HG02938 (cell line): Measurements from ENCODE around the gene TTC4.

Source experiments
- ATAC-seq: cut with Tn5 transposase; IDR thresholded peaks from one replicate; pipeline ENCODE4 v1.9.1; 2021; ENCODE audit warnings: mild to moderate bottlenecking, moderate library complexity; ENCODE audit not compliant: unreplicated experiment

TTC4 gene

GRCh38 chr1:54715493-54716298 lies at the start of gene TTC4:
Gene TTC4, plus strand, starts transcription at chr1:54715861. Its CDS starts 48 bp downstream, at chr1:54715909.
- peak; percentile 89 for ATAC-seq

GRCh38 chr1:54666333-54666732 lies 49.3 kb upstream of the TTC4 start:
- no peak for ATAC-seq

DNA sequence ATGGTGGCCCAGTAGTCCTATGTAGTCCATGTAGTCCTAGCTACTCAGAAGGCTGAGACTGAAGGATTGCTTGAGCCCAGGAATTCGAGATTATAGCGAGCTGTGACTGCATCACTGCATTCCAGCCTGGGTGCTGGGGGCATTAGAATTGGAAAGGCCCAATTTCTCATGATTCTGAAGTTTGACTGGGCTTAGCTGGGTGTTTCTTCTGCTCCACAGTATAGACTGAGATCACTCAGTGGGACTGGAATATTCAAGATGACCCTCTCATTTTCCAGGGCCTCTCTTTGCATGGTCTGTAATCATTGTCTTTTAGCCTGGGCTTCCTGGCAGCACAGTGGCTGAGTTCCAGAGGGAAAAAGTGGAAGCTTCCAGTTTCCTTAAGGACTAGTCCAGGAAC lies 47.9 kb upstream of the TTC4 start:
- no peak for ATAC-seq

GRCh38 chr1:54668567-54668966 lies 47.1 kb upstream of the TTC4 start:
- no peak for ATAC-seq

DNA sequence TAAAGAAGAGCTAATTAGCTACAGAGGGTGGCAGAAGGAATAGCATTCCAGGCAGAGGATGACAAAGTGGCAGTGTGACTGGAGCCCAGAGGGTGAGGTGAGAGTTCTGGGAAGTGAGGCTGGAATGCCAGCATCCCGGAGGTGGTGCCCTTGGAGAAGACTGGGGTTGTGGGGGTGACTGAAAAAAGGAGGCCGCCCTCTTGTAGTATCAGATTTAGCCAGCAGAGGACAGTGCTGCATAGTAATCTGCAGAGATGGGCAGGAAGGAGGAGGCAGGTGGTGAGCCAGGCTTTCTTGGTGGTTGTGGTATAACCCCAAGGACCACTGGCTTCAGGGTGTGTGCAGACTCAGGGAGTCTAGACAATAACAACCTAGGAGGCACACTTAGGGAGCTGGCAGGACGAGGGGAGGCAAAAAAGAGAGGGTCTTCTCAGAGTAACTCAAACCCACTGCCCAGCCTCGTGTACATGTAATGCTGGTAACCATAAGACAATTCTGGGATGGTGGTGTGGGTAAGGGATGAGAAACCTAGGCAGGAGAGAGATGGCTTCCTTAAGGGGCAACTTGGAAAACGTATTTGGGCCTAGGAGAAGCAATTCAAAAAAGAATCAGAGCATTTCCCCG lies 43.6 kb upstream of the TTC4 start:
- ATAC-seq: peak; percentile 84

GRCh38 chr1:54678776-54679643 lies 36.7 kb upstream of the TTC4 start:
- ATAC-seq: no peak

DNA sequence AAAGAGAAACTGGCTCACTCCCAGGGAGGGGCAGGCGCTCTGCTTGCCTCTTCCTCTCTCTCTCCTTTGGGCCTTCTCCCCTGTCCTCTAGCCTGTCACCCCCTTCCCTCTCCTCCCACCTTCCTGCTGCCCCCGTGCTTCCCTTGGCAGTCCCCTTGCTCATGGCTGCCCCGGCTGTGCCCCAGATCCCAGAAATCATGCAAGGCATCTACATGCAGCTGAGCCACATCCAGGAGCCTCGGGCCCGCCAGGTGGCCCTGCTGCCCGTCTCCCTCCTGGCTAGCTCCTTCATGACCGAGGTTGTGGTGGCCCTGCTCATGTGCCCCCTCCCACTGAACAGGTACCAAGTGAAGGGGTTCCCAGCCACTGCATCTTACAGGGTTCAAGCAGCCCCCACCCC lies 36.0 kb upstream of the TTC4 start:
- no peak for ATAC-seq

DNA sequence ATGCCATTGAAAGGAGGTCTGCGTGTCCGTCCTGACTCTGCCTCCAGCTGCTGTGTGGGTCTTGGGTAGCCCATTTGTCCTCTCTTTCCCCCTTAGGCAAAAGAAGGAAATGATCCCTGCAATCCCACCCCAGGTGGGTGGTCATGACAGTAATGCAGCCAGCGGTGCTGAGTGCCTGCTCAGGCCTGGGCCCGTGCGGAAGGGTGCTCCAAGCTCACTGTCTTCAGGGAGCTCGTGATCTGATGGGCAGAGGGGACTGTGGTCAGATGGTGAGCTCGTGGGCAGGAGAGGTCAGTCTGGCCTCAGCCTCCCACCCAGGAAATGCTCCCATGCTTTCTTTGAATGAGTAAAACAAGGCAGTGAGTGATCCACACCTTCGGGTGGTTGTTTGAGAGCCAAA lies 35.3 kb upstream of the TTC4 start:
- no peak for ATAC-seq

GRCh38 chr1:54681358-54681757 lies 34.3 kb upstream of the TTC4 start:
- ATAC-seq: no peak

DNA sequence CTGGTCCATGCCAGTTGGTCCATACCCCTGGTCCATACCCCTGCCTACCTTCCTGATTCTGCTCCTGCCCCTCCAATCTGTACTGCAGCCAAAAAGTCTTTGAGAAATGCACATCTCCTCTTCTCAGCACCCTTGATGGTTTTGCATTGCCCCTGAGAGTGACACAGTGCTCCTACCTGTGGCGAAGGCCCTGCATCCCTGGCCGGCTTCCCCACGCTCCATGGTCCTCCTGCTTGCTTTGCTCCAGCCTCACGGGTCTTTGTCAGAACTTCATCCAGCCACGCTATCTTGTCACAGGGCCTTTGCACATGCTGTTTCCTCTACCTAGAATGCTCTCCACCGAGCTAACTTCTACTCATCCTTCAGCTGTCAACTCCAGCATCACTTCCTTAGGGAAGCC lies 32.2 kb upstream of the TTC4 start:
- ATAC-seq: no peak

DNA sequence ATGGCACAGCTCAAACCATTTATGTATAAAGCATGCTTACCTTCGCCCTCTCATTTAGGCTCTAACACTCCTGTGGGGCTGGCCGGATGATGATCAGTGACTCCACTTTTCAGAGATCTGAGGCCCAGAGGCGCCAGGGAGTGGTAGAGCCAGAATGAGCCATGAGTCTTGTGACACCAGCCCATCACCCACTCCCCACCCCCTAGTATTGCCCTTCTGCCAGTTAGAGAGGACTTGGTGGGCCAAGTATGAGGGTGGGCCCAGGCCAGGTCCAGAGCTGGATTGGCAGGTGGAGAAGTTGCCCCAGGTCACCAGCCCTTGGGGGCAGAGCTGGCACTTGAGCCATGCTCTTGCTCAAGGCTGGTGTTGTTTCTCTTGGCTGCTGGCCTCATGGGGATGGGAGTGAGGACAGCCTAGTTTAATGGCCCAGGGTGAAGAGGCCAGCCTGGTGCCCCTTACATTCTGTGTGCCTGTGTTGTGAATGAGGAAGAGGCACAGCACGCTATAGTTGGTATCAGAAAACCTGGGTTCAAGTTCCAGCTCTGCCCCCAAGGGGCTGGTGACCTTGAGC lies 30.2 kb upstream of the TTC4 start:
- ATAC-seq: no peak

- ATAC-seq: no peak
Observed at GRCh38 chr1:54686155-54686554, 29.5 kb upstream of the TTC4 start.

- no peak for ATAC-seq
Observed at GRCh38 chr1:54694771-54695170, 20.9 kb upstream of the TTC4 start.

- no peak for ATAC-seq
Observed at GRCh38 chr1:54695221-54695620, 20.4 kb upstream of the TTC4 start.

DNA sequence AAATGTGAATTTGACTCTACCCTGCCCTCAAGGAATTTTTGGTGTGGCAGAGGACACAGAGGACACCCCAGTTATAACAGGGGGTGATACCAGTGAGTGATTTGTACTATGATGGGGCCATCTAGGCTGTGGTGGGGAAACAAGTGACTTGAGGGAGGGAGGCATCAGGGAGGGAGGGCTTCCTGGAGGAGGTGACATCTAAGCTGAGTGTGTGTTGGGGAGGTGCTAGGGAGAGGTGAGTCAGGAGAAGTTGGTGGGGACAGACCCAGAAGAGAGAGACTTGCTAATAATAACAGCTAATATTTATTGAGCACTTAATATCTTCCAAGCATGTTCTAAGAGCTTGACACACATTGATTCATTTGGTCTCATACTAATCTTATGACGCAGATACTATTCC lies 19.9 kb upstream of the TTC4 start:
- ATAC-seq: no peak

- ATAC-seq: no peak
Observed at GRCh38 chr1:54696262-54696661, 19.4 kb upstream of the TTC4 start.

DNA sequence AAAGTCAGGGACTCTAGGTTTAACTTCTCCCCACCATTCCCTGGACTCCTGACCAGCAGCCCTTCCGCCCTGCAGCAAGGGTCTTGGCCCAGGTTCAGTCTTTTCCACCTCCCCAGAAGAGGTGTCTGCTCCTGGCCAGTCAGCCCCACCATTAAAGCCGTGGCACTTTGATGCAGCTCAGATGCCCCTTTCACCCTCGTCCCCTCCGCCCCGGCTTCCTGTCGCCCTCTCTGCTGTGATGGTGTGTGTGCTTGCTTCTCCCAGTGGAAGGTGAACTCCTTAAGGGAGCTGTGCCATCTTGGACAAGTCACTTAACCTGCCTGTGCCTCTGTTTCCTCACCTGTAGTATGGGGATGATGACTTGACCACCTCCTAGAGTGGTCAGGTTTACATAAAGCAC lies 17.8 kb upstream of the TTC4 start:
- no peak for ATAC-seq

DNA sequence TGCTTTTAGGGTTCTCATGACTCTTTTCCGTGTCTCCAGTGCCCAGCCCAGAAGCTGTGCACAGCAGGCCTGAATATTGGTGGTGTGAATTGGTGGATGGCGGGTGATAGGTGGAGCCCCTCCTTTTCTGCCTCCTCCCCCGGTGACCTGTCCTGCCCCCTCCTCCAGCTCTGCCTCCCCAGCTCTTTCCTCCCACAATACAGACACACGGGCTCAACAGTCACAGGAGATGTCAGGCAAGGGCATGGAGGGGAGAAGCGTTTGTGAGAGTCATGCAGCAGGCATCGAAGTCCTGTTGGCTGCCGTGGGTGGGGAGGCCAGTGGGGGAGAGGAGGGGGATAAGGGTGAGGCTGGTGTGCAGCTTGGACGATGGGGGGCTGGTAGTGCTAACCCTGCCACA lies 17.3 kb upstream of the TTC4 start:
- no peak for ATAC-seq

DNA sequence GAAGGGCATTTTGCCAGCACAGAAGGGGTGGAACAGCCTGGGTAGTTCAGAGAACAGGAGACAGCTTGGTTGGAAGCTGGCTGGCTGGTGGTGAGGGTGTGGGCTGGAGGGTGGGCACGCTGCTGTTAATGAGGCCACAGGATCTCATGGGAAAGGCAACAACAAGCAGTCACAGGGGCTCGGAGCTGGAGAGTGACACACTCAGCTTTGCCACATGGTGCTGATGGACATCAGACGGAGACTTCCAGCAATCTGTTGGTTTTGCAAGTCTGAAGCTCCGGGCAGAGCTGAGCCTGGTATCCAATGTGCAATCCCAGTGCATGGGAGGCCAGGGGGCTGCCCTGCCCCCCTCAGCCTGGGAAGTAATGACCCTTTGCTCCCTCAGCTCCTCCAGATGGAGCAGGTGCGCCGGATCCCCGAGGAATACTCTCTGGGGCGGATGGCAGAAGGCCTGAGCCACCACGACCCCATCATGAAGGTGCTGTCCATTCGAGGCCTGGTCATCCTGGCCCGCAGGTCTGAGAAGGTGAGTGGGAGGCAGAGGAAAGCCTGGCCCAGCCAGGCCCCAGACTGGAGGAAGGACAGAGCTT lies 15.6 kb upstream of the TTC4 start:
- ATAC-seq: no peak

- no peak for ATAC-seq
Observed at GRCh38 chr1:54701066-54701465, 14.6 kb upstream of the TTC4 start.

- ATAC-seq: no peak
Observed at GRCh38 chr1:54701996-54702395, 13.7 kb upstream of the TTC4 start.
